C4-2B (cell line): ENCODE measurements around the gene DCBLD2.

Source experiments
- ZFX ChIP-seq: fragments of 450-650 bp; IDR thresholded peaks from 2 replicates; pipeline ENCODE4 v1.6.1; 2017
- TF ChIP-seq, protein P1 (sequence below): fragments of 450-650 bp; conservative IDR thresholded peaks from 2 replicates; pipeline ENCODE4 v1.5.1; 2017; ENCODE audit warnings: mild to moderate bottlenecking

DNA sequence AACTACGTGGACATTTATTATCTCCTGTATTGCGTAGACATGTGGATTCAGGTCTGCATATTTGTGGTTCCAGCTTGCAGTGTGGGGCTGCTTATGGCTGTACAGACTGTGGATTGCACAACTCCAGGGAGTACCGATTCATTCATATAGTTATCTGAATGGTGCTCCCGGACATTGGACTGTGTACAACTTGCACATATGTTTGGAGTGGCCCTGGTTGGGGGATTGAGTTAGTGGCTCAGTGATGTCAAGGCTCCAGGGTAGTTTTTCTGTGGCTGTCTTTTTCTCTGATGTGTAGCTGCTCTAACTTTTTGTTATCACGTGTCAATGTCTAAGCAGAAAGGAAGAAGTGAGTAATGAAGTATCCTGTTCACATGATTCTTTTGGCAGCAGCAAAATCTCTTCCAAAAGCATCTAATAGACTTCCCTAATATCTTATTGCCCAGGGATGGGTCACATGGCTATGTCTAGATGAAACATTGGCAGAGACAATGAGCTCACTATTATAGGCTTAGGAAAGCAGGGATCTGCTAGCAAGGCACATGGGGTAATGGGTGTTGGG is 122.6 kb downstream of the DCBLD2 start:
- TF ChIP-seq, protein P1, sequence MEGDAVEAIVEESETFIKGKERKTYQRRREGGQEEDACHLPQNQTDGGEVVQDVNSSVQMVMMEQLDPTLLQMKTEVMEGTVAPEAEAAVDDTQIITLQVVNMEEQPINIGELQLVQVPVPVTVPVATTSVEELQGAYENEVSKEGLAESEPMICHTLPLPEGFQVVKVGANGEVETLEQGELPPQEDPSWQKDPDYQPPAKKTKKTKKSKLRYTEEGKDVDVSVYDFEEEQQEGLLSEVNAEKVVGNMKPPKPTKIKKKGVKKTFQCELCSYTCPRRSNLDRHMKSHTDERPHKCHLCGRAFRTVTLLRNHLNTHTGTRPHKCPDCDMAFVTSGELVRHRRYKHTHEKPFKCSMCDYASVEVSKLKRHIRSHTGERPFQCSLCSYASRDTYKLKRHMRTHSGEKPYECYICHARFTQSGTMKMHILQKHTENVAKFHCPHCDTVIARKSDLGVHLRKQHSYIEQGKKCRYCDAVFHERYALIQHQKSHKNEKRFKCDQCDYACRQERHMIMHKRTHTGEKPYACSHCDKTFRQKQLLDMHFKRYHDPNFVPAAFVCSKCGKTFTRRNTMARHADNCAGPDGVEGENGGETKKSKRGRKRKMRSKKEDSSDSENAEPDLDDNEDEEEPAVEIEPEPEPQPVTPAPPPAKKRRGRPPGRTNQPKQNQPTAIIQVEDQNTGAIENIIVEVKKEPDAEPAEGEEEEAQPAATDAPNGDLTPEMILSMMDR = no peak
- TF ChIP-seq ZFX = no peak
